SK-N-SH treated with all-trans-retinoic acid at 6 μM for 48 hours (cell line): ENCODE results near the gene ORAI2.

Source experiments
- ZFP3 ChIP-seq: fragments of 250-450 bp; sonication (Bioruptor Pico); IDR thresholded peaks from 2 replicates; pipeline ENCODE4 v1.5.0; 2020; ENCODE audit warnings: mild to moderate bottlenecking, moderate library complexity
- TF ChIP-seq, protein P1 (sequence below): fragments of 250-450 bp; sonication (Bioruptor Pico); IDR thresholded peaks from 2 replicates; pipeline ENCODE4 v1.5.1; 2020; ENCODE audit warnings: low read depth, mild to moderate bottlenecking, moderate library complexity
- TF ChIP-seq, protein P2 (sequence below): fragments of 250-450 bp; sonication (Bioruptor Pico); IDR thresholded peaks from 2 replicates; pipeline ENCODE4 v1.5.0; 2020; ENCODE audit warnings: mild to moderate bottlenecking, moderate library complexity

DNA sequence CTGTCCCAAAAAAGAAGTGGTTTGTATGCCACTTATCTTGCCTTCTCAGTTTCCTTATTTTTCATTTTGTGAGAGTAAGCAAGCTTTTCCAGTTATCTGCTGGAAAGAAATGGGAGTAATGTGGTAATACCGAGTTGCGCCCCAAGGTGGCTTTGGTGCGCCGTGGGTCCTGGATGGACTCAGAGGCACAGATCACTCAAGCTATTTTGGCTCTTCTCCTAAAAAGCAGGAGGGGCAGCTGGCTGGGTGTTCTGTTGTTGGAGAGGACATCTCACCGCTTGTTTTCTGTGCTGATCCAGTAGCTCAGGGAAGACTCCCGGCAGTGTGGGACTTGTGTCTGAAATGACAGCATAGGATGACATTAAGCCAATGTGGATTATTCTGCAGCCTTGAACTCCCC, 20.8 kb upstream of the ORAI2 start:
- TF ChIP-seq, protein P1, sequence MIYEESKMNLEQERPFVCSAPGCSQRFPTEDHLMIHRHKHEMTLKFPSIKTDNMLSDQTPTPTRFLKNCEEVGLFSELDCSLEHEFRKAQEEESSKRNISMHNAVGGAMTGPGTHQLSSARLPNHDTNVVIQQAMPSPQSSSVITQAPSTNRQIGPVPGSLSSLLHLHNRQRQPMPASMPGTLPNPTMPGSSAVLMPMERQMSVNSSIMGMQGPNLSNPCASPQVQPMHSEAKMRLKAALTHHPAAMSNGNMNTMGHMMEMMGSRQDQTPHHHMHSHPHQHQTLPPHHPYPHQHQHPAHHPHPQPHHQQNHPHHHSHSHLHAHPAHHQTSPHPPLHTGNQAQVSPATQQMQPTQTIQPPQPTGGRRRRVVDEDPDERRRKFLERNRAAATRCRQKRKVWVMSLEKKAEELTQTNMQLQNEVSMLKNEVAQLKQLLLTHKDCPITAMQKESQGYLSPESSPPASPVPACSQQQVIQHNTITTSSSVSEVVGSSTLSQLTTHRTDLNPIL (CRISPR knock-in tag): no peak
- TF ChIP-seq ZFP3 (CRISPR knock-in tag): no peak
- TF ChIP-seq, protein P2, sequence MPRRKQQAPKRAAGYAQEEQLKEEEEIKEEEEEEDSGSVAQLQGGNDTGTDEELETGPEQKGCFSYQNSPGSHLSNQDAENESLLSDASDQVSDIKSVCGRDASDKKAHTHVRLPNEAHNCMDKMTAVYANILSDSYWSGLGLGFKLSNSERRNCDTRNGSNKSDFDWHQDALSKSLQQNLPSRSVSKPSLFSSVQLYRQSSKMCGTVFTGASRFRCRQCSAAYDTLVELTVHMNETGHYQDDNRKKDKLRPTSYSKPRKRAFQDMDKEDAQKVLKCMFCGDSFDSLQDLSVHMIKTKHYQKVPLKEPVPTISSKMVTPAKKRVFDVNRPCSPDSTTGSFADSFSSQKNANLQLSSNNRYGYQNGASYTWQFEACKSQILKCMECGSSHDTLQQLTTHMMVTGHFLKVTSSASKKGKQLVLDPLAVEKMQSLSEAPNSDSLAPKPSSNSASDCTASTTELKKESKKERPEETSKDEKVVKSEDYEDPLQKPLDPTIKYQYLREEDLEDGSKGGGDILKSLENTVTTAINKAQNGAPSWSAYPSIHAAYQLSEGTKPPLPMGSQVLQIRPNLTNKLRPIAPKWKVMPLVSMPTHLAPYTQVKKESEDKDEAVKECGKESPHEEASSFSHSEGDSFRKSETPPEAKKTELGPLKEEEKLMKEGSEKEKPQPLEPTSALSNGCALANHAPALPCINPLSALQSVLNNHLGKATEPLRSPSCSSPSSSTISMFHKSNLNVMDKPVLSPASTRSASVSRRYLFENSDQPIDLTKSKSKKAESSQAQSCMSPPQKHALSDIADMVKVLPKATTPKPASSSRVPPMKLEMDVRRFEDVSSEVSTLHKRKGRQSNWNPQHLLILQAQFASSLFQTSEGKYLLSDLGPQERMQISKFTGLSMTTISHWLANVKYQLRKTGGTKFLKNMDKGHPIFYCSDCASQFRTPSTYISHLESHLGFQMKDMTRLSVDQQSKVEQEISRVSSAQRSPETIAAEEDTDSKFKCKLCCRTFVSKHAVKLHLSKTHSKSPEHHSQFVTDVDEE: no peak
